Mesenchymal stem cell (in vitro differentiated cells and primary cell): Measurements from ENCODE around the gene GFOD1.

Experiments
- DNase-seq: peaks from one replicate; pipeline ENCODE4 v3.0.0-alpha.2; 2013
- H2AFZ ChIP-seq: one replicate; pipeline ENCODE4 v1.6.1; 2013; ENCODE audit warnings: low read depth, mild to moderate bottlenecking, control low read depth, inconsistent platforms, low read length, moderate library complexity
- H2AK5ac ChIP-seq: 2 replicates; pipeline ENCODE4 v1.6.1; 2013; ENCODE audit warnings: low read length, moderate library complexity, mild to moderate bottlenecking, inconsistent platforms; ENCODE audit not compliant: severe bottlenecking
- H2BK120ac ChIP-seq: one replicate; pipeline ENCODE4 v1.6.1; 2013; ENCODE audit warnings: low read depth, mild to moderate bottlenecking, inconsistent platforms, low read length, moderate library complexity
- H2BK12ac ChIP-seq, 2 experiments: one replicate each; pipeline ENCODE4 v1.6.1; 2013; ENCODE audit warnings: inconsistent platforms in 2 of 2, low read length in 2 of 2, mild to moderate bottlenecking in 2 of 2, moderate library complexity in 2 of 2, control low read depth in 1 of 2
- H2BK15ac ChIP-seq: one replicate; pipeline ENCODE4 v1.6.1; 2013; ENCODE audit warnings: mild to moderate bottlenecking, low read depth, inconsistent platforms; ENCODE audit not compliant: poor library complexity, severe bottlenecking
- H2BK5ac ChIP-seq: 2 replicates; pipeline ENCODE4 v1.6.1; 2013; ENCODE audit warnings: low read depth, mild to moderate bottlenecking, low read length, control low read depth, inconsistent platforms; ENCODE audit not compliant: poor library complexity, severe bottlenecking
- H3K14ac ChIP-seq, 2 experiments: one replicate each; pipeline ENCODE4 v1.6.1; 2013; ENCODE audit warnings: inconsistent platforms in 2 of 2, low read length in 2 of 2, control low read depth in 1 of 2, mild to moderate bottlenecking in 1 of 2, moderate library complexity in 1 of 2
- H3K18ac ChIP-seq, 2 experiments: one replicate each; pipeline ENCODE4 v1.6.1; 2013; ENCODE audit warnings: inconsistent platforms in 2 of 2, low read length in 2 of 2, control low read depth in 1 of 2, low read depth in 1 of 2, mild to moderate bottlenecking in 1 of 2
- H3K23ac ChIP-seq, 2 experiments: one replicate each; pipeline ENCODE4 v1.6.1; 2013; ENCODE audit warnings: inconsistent platforms in 2 of 2, low read length in 2 of 2, mild to moderate bottlenecking in 2 of 2, moderate library complexity in 2 of 2, control low read depth in 1 of 2
- H3K27ac ChIP-seq: 2 replicates; pipeline ENCODE4 v1.5.1; 2013; ENCODE audit warnings: mild to moderate bottlenecking, moderate library complexity, low read length, control low read depth, inconsistent platforms; ENCODE audit not compliant: poor library complexity, severe bottlenecking
- H3K27me3 ChIP-seq, 2 experiments: 2 replicates each; pipeline versions ENCODE4 v1.6.1 to v1.7.0; 2013; ENCODE audit warnings: low read length in 2 of 2, mild to moderate bottlenecking in 2 of 2, moderate library complexity in 2 of 2, control low read depth in 1 of 2, inconsistent platforms in 1 of 2; ENCODE audit not compliant: control insufficient read depth in 1 of 2, insufficient read depth in 1 of 2
- H3K36me3 ChIP-seq, 2 experiments: 2 replicates each; pipeline versions ENCODE4 v1.6.1 to v1.7.0; 2013; ENCODE audit warnings: low read length in 2 of 2, control low read depth in 1 of 2, inconsistent platforms in 1 of 2, low read depth in 1 of 2, mild to moderate bottlenecking in 1 of 2; ENCODE audit not compliant: insufficient read depth in 2 of 2, control insufficient read depth in 1 of 2
- H3K4ac ChIP-seq, 2 experiments: one replicate each; pipeline ENCODE4 v1.6.1; 2013; ENCODE audit warnings: inconsistent platforms in 2 of 2, low read length in 2 of 2, mild to moderate bottlenecking in 2 of 2, moderate library complexity in 2 of 2, control low read depth in 1 of 2, low read depth in 1 of 2
- H3K4me1 ChIP-seq: 2 replicates; pipeline ENCODE4 v1.6.1; 2013; ENCODE audit warnings: low read depth, low read length, control low read depth; ENCODE audit not compliant: control insufficient read depth, insufficient read depth
- H3K4me2 ChIP-seq: 2 replicates; pipeline ENCODE4 v1.6.1; 2013; ENCODE audit warnings: low read length, mild to moderate bottlenecking, inconsistent platforms; ENCODE audit not compliant: poor library complexity, severe bottlenecking
- H3K4me3 ChIP-seq, 2 experiments: 2 replicates each; pipeline versions ENCODE4 v1.5.1 to v1.7.0; 2013; ENCODE audit warnings: low read length in 2 of 2, mild to moderate bottlenecking in 2 of 2, control low read depth in 1 of 2, low read depth in 1 of 2; ENCODE audit not compliant: insufficient read depth in 1 of 2
- H3K79me1 ChIP-seq: replicated peaks from 2 replicates; pipeline ENCODE4 v1.6.1; 2013; ENCODE audit warnings: mild to moderate bottlenecking, control low read depth, low read length, inconsistent platforms; ENCODE audit not compliant: poor library complexity, severe bottlenecking
- H3K9ac ChIP-seq: 2 replicates; pipeline ENCODE4 v1.7.0; 2013; ENCODE audit warnings: mild to moderate bottlenecking, low read length, moderate library complexity
- H3K9me3 ChIP-seq: 2 replicates; pipeline ENCODE4 v1.7.0; 2013; ENCODE audit warnings: mild to moderate bottlenecking, low read length; ENCODE audit not compliant: control insufficient read depth
- H4K8ac ChIP-seq: one replicate; pipeline ENCODE4 v1.6.1; 2013; ENCODE audit warnings: inconsistent platforms, mild to moderate bottlenecking, low read length, moderate library complexity
- H4K91ac ChIP-seq: one replicate; pipeline ENCODE4 v1.6.1; 2013; ENCODE audit warnings: mild to moderate bottlenecking, low read length, inconsistent platforms
- WGBS: methylation state at CpG from one replicate; pipeline ENCODE4 v1.1.7; 2013; ENCODE audit warnings: mixed read lengths; 5-methylcytosine and 5-hydroxymethylcytosine counted together

GFOD1 gene

GRCh38 chr6:13505345-13505734 lies 17.9 kb upstream of the GFOD1 start:
- no peak overlapping the region for H2BK15ac ChIP-seq
- no peaks in the 10 kb centered on the region for H3K27me3 ChIP-seq
- H3K4me3 ChIP-seq, result no peak overlapping the region
- no peak overlapping the region for H4K8ac ChIP-seq
- H3K9ac ChIP-seq, result no peak overlapping the region
- no peaks in the 10 kb centered on the region for H3K79me1 ChIP-seq
- no peaks in the 10 kb centered on the region for H3K36me3 ChIP-seq
- no peak overlapping the region for H3K14ac ChIP-seq
- H4K91ac ChIP-seq, result no peak overlapping the region
- no peak overlapping the region for H2AFZ ChIP-seq
- H3K27ac ChIP-seq, result no peak overlapping the region
- no peak overlapping the region for H2BK5ac ChIP-seq
- no peak overlapping the region for H2BK12ac ChIP-seq
- no peak overlapping the region for H3K23ac ChIP-seq
- no peaks in the 10 kb centered on the region for H3K9me3 ChIP-seq
- H3K4me2 ChIP-seq, result no peak overlapping the region
- H3K18ac ChIP-seq, result no peak overlapping the region
- no peak overlapping the region for H2AK5ac ChIP-seq
- no peaks in the 10 kb centered on the region for H3K4me1 ChIP-seq
- DNase-seq, result no peak
- 97% methylated on average over 7 of the region's 7 CpGs for WGBS
- no peak overlapping the region for H3K4ac ChIP-seq
- no peak overlapping the region for H2BK120ac ChIP-seq

- Histone ChIP-seq H3K18ac (no peak overlapping the region), H2BK120ac (no peak overlapping the region), H3K27ac (no peak overlapping the region), H3K79me1 (no peaks in the 10 kb centered on the region), H3K9me3 (no peaks in the 10 kb centered on the region), H3K36me3 (no peaks in the 10 kb centered on the region), H3K9ac (no peak overlapping the region), H2BK5ac (no peak overlapping the region), H3K27me3 (no peaks in the 10 kb centered on the region), H3K4me3 (no peak overlapping the region), H3K4me1 (no peaks in the 10 kb centered on the region), H3K14ac (no peak overlapping the region), H2BK12ac (no peak overlapping the region), H2AK5ac (no peak overlapping the region), H3K23ac (no peak overlapping the region), H2AFZ (no peak overlapping the region), H4K8ac (no peak overlapping the region), H3K4ac (no peak overlapping the region), H4K91ac (no peak overlapping the region), H2BK15ac (no peak overlapping the region), H3K4me2 (no peak overlapping the region)
- DNase-seq, result no peak
- 91% methylated on average over 4 of the region's 5 CpGs for WGBS
Observed at GRCh38 chr6:13504611-13505344, 17.4 kb upstream of the GFOD1 start.

GRCh38 chr6:13500915-13501314 lies 13.5 kb upstream of the GFOD1 start:
- H3K4ac ChIP-seq, result no peak overlapping the region
- no peak overlapping the region for H2BK5ac ChIP-seq
- no peaks in the 10 kb centered on the region for H3K9me3 ChIP-seq
- H3K14ac ChIP-seq, result no peak overlapping the region
- no peaks in the 10 kb centered on the region for H3K79me1 ChIP-seq
- H2AFZ ChIP-seq, result no peak overlapping the region
- no peak overlapping the region for H3K27ac ChIP-seq
- 83% methylated on average over 3 of the region's 3 CpGs for WGBS
- H3K23ac ChIP-seq, result no peak overlapping the region
- no peak overlapping the region for H2BK120ac ChIP-seq
- no peaks in the 10 kb centered on the region for H3K4me1 ChIP-seq
- no peak overlapping the region for H4K91ac ChIP-seq
- no peak overlapping the region for H3K4me3 ChIP-seq
- H4K8ac ChIP-seq, result no peak overlapping the region
- no peak overlapping the region for H3K4me2 ChIP-seq
- H2BK15ac ChIP-seq, result no peak overlapping the region
- H3K27me3 ChIP-seq, result no peaks in the 10 kb centered on the region
- no peaks in the 10 kb centered on the region for H3K36me3 ChIP-seq
- DNase-seq, result no peak
- no peak overlapping the region for H2AK5ac ChIP-seq
- no peak overlapping the region for H3K18ac ChIP-seq
- H3K9ac ChIP-seq, result no peak overlapping the region
- no peak overlapping the region for H2BK12ac ChIP-seq

- Histone ChIP-seq H3K23ac (no peak overlapping the region), H3K4ac (no peak overlapping the region), H3K27me3 (no peaks in the 10 kb centered on the region), H4K91ac (no peak overlapping the region), H3K4me1 (no peaks in the 10 kb centered on the region), H2BK120ac (no peak overlapping the region), H3K9me3 (no peaks in the 10 kb centered on the region), H3K4me3 (no peak overlapping the region), H2BK12ac (no peak overlapping the region), H3K36me3 (no peaks in the 10 kb centered on the region), H2BK15ac (no peak overlapping the region), H2AFZ (no peak overlapping the region), H3K14ac (no peak overlapping the region), H4K8ac (no peak overlapping the region), H3K79me1 (no peaks in the 10 kb centered on the region), H2AK5ac (no peak overlapping the region), H3K18ac (no peak overlapping the region), H3K4me2 (no peak overlapping the region), H3K9ac (no peak overlapping the region), H3K27ac (no peak overlapping the region), H2BK5ac (no peak overlapping the region)
- peak; percentile 16 for DNase-seq
- 100% methylated on average over 1 of the region's 1 CpG for WGBS
Observed at GRCh38 chr6:13500264-13500663, 12.9 kb upstream of the GFOD1 start.
